HEK293 (cell line): ENCODE data around the gene MYD88.

ENCODE experiments used
- CTCF ChIA-PET: fragments of 350-600 bp; formaldehyde crosslinking; extraction: SDS; loops from one replicate; lab custom pipeline; 2021; ENCODE audit warnings: antibody characterized with exemption; lab: Yijun Ruan, JAX
- POLR2A ChIA-PET: fragments of 300-600 bp; formaldehyde crosslinking; extraction: SDS; loops from one replicate; lab custom pipeline; 2020; ENCODE audit warnings: antibody characterized with exemption, inconsistent platforms; lab: Yijun Ruan, JAX
- H3K27ac ChIP-seq: fragments of 200-500 bp; sonication (Bioruptor generic); 2 replicates; pipeline ENCODE4 v1.5.1; 2014; ENCODE audit warnings: low read depth, low read length, control low read depth, inconsistent platforms; ENCODE audit errors: extremely low read depth
- H3K36me3 ChIP-seq, 2 experiments: fragments of 200-500 bp in 1 of 2; sonication (Bioruptor generic) in 1 of 2; 1 replicate in 1 of 2; 2 replicates in 1 of 2; pipeline ENCODE4 v1.5.1; 2014 to 2017; ENCODE audit warnings: inconsistent platforms in 2 of 2, low read length in 2 of 2; ENCODE audit not compliant: control insufficient read depth in 2 of 2, insufficient read depth in 1 of 2
- H3K4me1 ChIP-seq: fragments of 200-500 bp; sonication (Bioruptor generic); 2 replicates; pipeline ENCODE4 v1.5.1; 2014; ENCODE audit warnings: mild to moderate bottlenecking, low read length, inconsistent platforms; ENCODE audit not compliant: control insufficient read depth, insufficient read depth
- H3K4me3 ChIP-seq: 2 replicates; pipeline ENCODE4 v1.5.1; 2011; ENCODE audit warnings: low read depth, mild to moderate bottlenecking, control low read depth, low read length, moderate library complexity
- H3K9me3 ChIP-seq: fragments of 200-500 bp; sonication (Bioruptor generic); 2 replicates; pipeline ENCODE4 v1.5.1; 2014; ENCODE audit warnings: low read depth, low read length, inconsistent platforms; ENCODE audit not compliant: control insufficient read depth, insufficient read depth
- ELK4 ChIP-seq: IDR thresholded peaks from 2 replicates; pipeline ENCODE4 v1.6.1; 2011; ENCODE audit warnings: mild to moderate bottlenecking, low read depth, low read length, borderline replicate concordance
- MEIS1 ChIP-seq: sonication (generic); formaldehyde crosslinking; IDR thresholded peaks from 2 replicates; pipeline ENCODE4 v1.8.1; 2022; ENCODE audit warnings: missing genetic modification reagents, mild to moderate bottlenecking, borderline replicate concordance
- OVOL3 ChIP-seq: fragments of 450-650 bp; formaldehyde crosslinking; IDR thresholded peaks from 2 replicates; pipeline ENCODE4 v1.5.1; 2016; ENCODE audit warnings: missing biosample characterization, missing genetic modification characterization
- YY1 ChIP-seq: fragments of 450-650 bp; formaldehyde crosslinking; IDR thresholded peaks from 2 replicates; pipeline ENCODE4 v1.5.1; 2018; ENCODE audit warnings: missing biosample characterization, missing genetic modification characterization
- ZNF132 ChIP-seq: fragments of 450-650 bp; formaldehyde crosslinking; IDR thresholded peaks from 2 replicates; pipeline ENCODE4 v1.5.1; 2017; ENCODE audit warnings: missing biosample characterization, missing genetic modification characterization, borderline replicate concordance
- ZNF133 ChIP-seq: fragments of 450-650 bp; formaldehyde crosslinking; IDR thresholded peaks from 2 replicates; pipeline ENCODE4 v1.5.1; 2016; ENCODE audit warnings: missing biosample characterization, missing genetic modification characterization
- ZNF221 ChIP-seq: fragments of 450-650 bp; formaldehyde crosslinking; IDR thresholded peaks from 2 replicates; pipeline ENCODE4 v1.5.1; 2017; ENCODE audit warnings: missing biosample characterization, missing genetic modification characterization, borderline replicate concordance
- ZNF366 ChIP-seq: fragments of 450-650 bp; formaldehyde crosslinking; conservative IDR thresholded peaks from 2 replicates; pipeline ENCODE4 v1.5.1; 2016; ENCODE audit warnings: missing biosample characterization, missing genetic modification characterization
- ZNF501 ChIP-seq: fragments of 450-650 bp; formaldehyde crosslinking; IDR thresholded peaks from 2 replicates; pipeline ENCODE4 v1.5.1; 2016; ENCODE audit warnings: missing biosample characterization, missing genetic modification characterization
- ZNF514 ChIP-seq: fragments of 450-650 bp; formaldehyde crosslinking; IDR thresholded peaks from 2 replicates; pipeline ENCODE4 v1.5.1; 2016; ENCODE audit warnings: missing biosample characterization, missing genetic modification characterization
- ZNF529 ChIP-seq: fragments of 450-650 bp; formaldehyde crosslinking; IDR thresholded peaks from 2 replicates; pipeline ENCODE4 v1.5.1; 2017; ENCODE audit warnings: missing genetic modification characterization, missing biosample characterization; ENCODE audit not compliant: insufficient replicate concordance
- ZNF596 ChIP-seq: fragments of 450-650 bp; IDR thresholded peaks from 2 replicates; pipeline ENCODE4 v1.5.0; 2018; ENCODE audit warnings: missing biosample characterization, mild to moderate bottlenecking, missing genetic modification characterization, moderate library complexity
- ZNF610 ChIP-seq: fragments of 450-650 bp; formaldehyde crosslinking; IDR thresholded peaks from 2 replicates; pipeline ENCODE4 v1.5.1; 2016; ENCODE audit warnings: missing biosample characterization, missing genetic modification characterization, borderline replicate concordance
- ZNF670 ChIP-seq: fragments of 450-650 bp; formaldehyde crosslinking; IDR thresholded peaks from 2 replicates; pipeline ENCODE4 v1.5.1; 2016; ENCODE audit warnings: missing biosample characterization, missing genetic modification characterization, low read depth
- ZNF704 ChIP-seq: fragments of 450-650 bp; formaldehyde crosslinking; IDR thresholded peaks from 2 replicates; pipeline ENCODE4 v1.5.1; 2016; ENCODE audit warnings: missing biosample characterization, missing genetic modification characterization
- ZNF707 ChIP-seq: fragments of 450-650 bp; formaldehyde crosslinking; IDR thresholded peaks from 2 replicates; pipeline ENCODE4 v1.5.1; 2016; ENCODE audit warnings: missing biosample characterization, missing genetic modification characterization
- TF ChIP-seq, protein P1 (sequence below): fragments of 450-650 bp; formaldehyde crosslinking; IDR thresholded peaks from 2 replicates; pipeline ENCODE4 v1.5.1; 2016; ENCODE audit warnings: missing biosample characterization, missing genetic modification characterization
- TF ChIP-seq, protein P2 (sequence below): fragments of 450-650 bp; formaldehyde crosslinking; IDR thresholded peaks from 2 replicates; pipeline ENCODE4 v1.5.1; 2017; ENCODE audit warnings: missing biosample characterization, missing genetic modification characterization

MYD88 gene

DNA sequence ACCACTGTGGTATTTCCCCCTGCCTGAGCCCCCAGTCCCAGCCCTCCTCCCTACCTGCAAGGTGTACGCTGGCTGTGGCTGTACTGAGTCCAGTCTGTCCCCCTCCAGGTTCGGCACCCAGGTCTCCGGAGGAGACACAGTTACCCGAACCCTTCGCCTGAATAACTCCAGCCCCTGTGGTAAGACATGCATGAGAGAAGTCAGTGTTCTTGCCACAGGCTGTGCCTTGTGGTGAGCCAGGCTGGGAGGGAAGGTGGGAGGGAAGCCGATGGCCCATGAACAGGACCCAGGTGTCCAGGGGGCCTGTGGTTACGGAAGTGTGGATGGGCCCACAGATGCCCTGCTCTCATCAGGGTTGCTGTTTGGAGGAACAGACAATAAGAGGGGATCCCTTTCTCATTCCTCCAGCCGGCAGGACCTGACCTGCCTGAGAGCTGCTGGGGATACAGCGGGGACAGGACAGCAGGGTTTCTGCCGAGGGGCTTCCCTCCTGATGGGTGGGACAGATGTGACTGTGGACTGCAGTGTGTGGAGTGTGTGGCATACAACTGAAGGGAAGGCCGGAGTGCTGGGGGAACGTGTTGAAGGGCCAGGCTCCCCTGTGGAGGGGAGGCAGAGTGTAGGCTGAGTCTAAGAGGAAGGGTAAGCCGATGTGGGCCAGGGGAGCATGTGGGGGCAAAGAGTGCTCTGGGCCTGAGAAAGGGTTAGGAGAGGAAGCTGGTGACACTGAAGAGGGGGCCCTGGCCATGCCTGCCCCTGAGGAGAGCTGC, 23.4 kb upstream of the MYD88 start (continued):
- no peak for TF ChIP-seq ZNF704
- no peak for TF ChIP-seq ZNF596 (tag by site-specific recombination)

DNA sequence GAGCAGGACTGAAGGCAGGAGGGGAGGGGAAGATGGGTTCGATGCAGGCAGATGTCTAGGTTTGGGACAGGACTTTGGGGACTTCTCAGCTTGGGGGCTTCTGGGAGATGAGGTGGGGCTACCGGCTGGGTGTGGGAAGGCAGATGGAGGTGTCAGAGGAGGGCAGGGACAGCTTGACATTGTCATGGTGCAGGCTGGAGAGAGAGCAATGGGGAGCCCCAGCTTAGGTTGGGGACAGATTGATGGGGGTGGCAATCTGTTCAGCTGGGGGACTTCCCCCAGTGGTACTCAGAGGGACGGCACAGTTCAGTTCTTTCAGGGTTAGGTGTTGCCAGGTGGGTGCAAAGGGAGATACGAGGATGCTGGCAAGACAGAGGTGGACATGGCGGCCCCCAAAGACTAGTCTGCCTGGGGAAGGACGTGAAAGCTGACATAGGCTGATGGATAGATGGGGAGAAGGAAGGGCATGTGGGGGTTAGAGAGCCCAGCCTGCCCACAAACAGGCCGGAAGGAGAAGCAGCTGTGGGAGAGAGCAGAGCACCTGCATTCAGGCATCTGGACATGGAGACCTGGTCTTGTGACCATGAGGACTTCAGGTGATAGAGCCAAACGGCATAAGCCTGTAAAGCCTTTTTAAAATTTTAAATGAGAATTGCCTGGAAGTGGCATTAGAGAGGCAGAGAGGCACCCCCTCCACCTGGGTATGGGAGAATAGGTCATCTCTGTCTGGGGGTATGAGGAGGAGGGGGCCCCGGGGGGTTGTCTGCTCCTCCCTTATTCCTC, 22.6 kb upstream of the MYD88 start:
- H3K36me3 ChIP-seq: peaks cover 0 to 13% of the 10 kb centered on the region in 2 experiments; a peak in 1 of 3 replicates
- H3K27ac ChIP-seq: no peak overlapping the region
- no peaks in the 10 kb centered on the region for H3K4me1 ChIP-seq
- H3K4me3 ChIP-seq: no peak overlapping the region
- TF ChIP-seq YY1 (tag by site-specific recombination) (no peak), ZNF514 (no peak), ZNF529 (tag by site-specific recombination) (no peak), ZNF132 (tag by site-specific recombination) (no peak), ZNF707 (tag by site-specific recombination) (no peak), ZNF501 (tag by site-specific recombination) (no peak), ZNF366 (tag by site-specific recombination) (no peak), MEIS1 (CRISPR knock-in tag) (no peak), ZNF610 (no peak), ZNF133 (tag by site-specific recombination) (no peak), ZNF670 (tag by site-specific recombination) (no peak), ELK4 (no peak), ZNF221 (tag by site-specific recombination) (no peak), OVOL3 (tag by site-specific recombination) (no peak)
- TF ChIP-seq, protein P1, sequence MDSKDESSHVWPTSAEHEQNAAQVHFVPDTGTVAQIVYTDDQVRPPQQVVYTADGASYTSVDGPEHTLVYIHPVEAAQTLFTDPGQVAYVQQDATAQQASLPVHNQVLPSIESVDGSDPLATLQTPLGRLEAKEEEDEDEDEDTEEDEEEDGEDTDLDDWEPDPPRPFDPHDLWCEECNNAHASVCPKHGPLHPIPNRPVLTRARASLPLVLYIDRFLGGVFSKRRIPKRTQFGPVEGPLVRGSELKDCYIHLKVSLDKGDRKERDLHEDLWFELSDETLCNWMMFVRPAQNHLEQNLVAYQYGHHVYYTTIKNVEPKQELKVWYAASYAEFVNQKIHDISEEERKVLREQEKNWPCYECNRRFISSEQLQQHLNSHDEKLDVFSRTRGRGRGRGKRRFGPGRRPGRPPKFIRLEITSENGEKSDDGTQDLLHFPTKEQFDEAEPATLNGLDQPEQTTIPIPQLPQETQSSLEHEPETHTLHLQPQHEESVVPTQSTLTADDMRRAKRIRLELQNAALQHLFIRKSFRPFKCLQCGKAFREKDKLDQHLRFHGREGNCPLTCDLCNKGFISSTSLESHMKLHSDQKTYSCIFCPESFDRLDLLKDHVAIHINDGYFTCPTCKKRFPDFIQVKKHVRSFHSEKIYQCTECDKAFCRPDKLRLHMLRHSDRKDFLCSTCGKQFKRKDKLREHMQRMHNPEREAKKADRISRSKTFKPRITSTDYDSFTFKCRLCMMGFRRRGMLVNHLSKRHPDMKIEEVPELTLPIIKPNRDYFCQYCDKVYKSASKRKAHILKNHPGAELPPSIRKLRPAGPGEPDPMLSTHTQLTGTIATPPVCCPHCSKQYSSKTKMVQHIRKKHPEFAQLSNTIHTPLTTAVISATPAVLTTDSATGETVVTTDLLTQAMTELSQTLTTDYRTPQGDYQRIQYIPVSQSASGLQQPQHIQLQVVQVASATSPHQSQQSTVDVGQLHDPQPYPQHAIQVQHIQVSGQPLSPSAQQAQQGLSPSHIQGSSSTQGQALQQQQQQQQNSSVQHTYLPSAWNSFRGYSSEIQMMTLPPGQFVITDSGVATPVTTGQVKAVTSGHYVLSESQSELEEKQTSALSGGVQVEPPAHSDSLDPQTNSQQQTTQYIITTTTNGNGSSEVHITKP (tag by site-specific recombination): no peak
- TF ChIP-seq, protein P2, sequence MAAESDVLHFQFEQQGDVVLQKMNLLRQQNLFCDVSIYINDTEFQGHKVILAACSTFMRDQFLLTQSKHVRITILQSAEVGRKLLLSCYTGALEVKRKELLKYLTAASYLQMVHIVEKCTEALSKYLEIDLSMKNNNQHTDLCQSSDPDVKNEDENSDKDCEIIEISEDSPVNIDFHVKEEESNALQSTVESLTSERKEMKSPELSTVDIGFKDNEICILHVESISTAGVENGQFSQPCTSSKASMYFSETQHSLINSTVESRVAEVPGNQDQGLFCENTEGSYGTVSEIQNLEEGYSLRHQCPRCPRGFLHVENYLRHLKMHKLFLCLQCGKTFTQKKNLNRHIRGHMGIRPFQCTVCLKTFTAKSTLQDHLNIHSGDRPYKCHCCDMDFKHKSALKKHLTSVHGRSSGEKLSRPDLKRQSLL: no peak
- no peaks in the 10 kb centered on the region for H3K9me3 ChIP-seq
- ChIA-PET CTCF (interaction anchor here (0.6 to 0.9 kb wide), 5 partner anchors 125 to 288 kb away, joined by 3 to 4 read pairs (median 3); no protein-coding TSS in a partner anchor), POLR2A (interaction anchor here (1.0 to 2.9 kb wide), 2 partner anchors 21 to 49 kb away, joined by 4 to 11 read pairs; partner anchors contain the start of genes ACAA1 and OXSR1)
